ENCODE results near the gene HS6ST2.

Gene HS6ST2

DNA sequence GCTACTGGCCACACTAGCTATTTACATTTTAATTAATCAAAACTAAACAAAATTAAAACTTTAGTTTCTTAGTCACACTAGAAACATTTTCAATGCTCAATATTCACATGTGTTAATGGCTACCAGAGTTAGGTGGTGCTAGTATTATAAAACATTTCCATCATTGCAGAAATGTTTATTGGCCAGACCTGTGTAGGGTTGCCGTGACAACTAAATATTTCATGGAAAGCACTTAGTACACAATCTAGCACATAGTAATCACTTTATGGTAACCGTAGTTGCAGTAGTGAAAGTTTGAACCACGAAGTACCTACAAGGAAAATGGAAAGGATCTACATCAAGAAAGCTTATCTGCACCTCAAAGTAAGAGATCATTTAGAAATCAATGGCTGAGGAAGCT is 95.9 kb downstream of the HS6ST2 start:
- ATAC-seq (ENCODE audit: insufficient read depth, low read depth) = no peak
- no peak overlapping the region for H3K9ac ChIP-seq (ENCODE audit: low read depth, low read length)
- H3K27ac ChIP-seq (ENCODE audit: low read length) = no peak overlapping the region

DNA sequence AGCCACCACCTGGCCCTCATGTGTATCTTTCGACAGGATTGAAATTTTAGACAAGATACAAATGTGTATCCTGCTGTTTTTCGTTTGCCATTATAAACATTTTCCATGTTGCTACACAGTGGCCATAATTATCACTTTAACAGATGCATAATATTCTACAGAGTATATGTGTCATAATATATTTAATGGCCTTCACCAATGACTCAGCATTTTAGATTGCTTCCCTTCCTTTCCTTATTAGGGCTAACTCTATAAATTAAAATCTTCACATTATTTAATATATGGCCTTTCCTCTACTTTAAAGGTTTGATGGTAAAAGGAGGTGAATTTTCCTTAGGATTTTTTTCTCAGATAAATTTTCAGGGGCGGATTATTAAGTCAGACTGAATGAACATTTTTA is 97.4 kb downstream of the HS6ST2 start:
- Histone ChIP-seq H2AFZ (ENCODE audit: low read depth, low read length) (no peak overlapping the region), H3K9me3 (ENCODE audit: insufficient read depth, low read length, severe bottlenecking) (no peaks in the 10 kb centered on the region), H3K4me2 (ENCODE audit: insufficient read depth, low read length) (no peak overlapping the region), H3K4me1 (ENCODE audit: insufficient read depth, low read length) (peaks cover 23% of the 10 kb centered on the region), H3K4me3 (ENCODE audit: low read depth in 1 of 2, low read length in 2 of 2) (no peak overlapping the region), H3K36me3 (ENCODE audit: insufficient read depth, low read length) (no peaks in the 10 kb centered on the region), H3K79me2 (ENCODE audit: insufficient read depth, low read length) (no peaks in the 10 kb centered on the region), H3K27me3 (ENCODE audit: insufficient read depth, low read length, poor library complexity) (no peaks in the 10 kb centered on the region), H4K20me1 (ENCODE audit: insufficient read depth, low read length) (no peaks in the 10 kb centered on the region), H3K9ac (ENCODE audit: low read depth, low read length) (no peak overlapping the region), H3K27ac (ENCODE audit: low read length) (no peak overlapping the region)
- ATAC-seq (ENCODE audit: insufficient read depth, low read depth) = no peak
- no peak for DNase-seq
- TF ChIP-seq, protein P1, sequence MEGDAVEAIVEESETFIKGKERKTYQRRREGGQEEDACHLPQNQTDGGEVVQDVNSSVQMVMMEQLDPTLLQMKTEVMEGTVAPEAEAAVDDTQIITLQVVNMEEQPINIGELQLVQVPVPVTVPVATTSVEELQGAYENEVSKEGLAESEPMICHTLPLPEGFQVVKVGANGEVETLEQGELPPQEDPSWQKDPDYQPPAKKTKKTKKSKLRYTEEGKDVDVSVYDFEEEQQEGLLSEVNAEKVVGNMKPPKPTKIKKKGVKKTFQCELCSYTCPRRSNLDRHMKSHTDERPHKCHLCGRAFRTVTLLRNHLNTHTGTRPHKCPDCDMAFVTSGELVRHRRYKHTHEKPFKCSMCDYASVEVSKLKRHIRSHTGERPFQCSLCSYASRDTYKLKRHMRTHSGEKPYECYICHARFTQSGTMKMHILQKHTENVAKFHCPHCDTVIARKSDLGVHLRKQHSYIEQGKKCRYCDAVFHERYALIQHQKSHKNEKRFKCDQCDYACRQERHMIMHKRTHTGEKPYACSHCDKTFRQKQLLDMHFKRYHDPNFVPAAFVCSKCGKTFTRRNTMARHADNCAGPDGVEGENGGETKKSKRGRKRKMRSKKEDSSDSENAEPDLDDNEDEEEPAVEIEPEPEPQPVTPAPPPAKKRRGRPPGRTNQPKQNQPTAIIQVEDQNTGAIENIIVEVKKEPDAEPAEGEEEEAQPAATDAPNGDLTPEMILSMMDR (IDR thresholded peaks at IDR 0.05; ENCODE audit: borderline replicate concordance, extremely low read depth, low read length, poor library complexity, severe bottlenecking) = no peak
- no peak for TF ChIP-seq EZH2 (IDR thresholded peaks at IDR 0.05; ENCODE audit: borderline replicate concordance, low read depth, low read length, severe bottlenecking)

More for the DNA sequence above, 95.9 kb downstream of the HS6ST2 start:
- no peaks in the 10 kb centered on the region for H3K27me3 ChIP-seq (ENCODE audit: insufficient read depth, low read length, poor library complexity)
- no peak overlapping the region for H3K4me3 ChIP-seq (ENCODE audit: low read depth in 1 of 2, low read length in 2 of 2)
- TF ChIP-seq, protein P1 (IDR thresholded peaks at IDR 0.05; ENCODE audit: borderline replicate concordance, extremely low read depth, low read length, poor library complexity, severe bottlenecking) = no peak
- TF ChIP-seq EZH2 (IDR thresholded peaks at IDR 0.05; ENCODE audit: borderline replicate concordance, low read depth, low read length, severe bottlenecking) = no peak
- H3K4me2 ChIP-seq (ENCODE audit: insufficient read depth, low read length) = no peak overlapping the region
- H3K79me2 ChIP-seq (ENCODE audit: insufficient read depth, low read length) = no peaks in the 10 kb centered on the region
- H3K36me3 ChIP-seq (ENCODE audit: insufficient read depth, low read length) = no peaks in the 10 kb centered on the region
- no peaks in the 10 kb centered on the region for H4K20me1 ChIP-seq (ENCODE audit: insufficient read depth, low read length)
- no peak for DNase-seq
- no peaks in the 10 kb centered on the region for H3K9me3 ChIP-seq (ENCODE audit: insufficient read depth, low read length, severe bottlenecking)
- H3K4me1 ChIP-seq (ENCODE audit: insufficient read depth, low read length) = peaks cover 22% of the 10 kb centered on the region
- no peak overlapping the region for H2AFZ ChIP-seq (ENCODE audit: low read depth, low read length)

DNA sequence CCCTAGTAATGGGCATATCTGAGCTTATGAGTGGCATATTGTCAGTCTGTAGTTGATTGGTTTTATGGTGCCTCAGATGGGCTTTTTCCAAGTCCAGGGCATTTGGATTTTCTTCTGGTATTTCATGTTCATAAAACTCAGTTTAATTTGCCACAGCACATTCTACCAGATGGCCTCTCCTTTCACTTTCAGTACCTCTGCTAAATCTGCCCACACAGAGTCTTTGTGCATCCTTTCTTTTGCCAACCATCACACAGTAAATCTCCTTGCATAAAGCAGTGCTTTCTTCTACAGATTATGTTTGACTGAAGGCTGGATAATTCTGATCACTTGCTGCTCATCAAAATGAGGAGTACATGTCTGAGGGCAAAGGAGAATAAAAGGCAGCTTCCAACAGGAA is 98.2 kb downstream of the HS6ST2 start:
- H3K36me3 ChIP-seq (ENCODE audit: insufficient read depth, low read length) = no peaks in the 10 kb centered on the region
- ATAC-seq (ENCODE audit: insufficient read depth, low read depth) = no peak
- no peak overlapping the region for H2AFZ ChIP-seq (ENCODE audit: low read depth, low read length)
- H4K20me1 ChIP-seq (ENCODE audit: insufficient read depth, low read length) = no peaks in the 10 kb centered on the region
- H3K4me2 ChIP-seq (ENCODE audit: insufficient read depth, low read length) = no peak overlapping the region
- DNase-seq = no peak
- H3K79me2 ChIP-seq (ENCODE audit: insufficient read depth, low read length) = no peaks in the 10 kb centered on the region
- H3K27ac ChIP-seq (ENCODE audit: low read length) = no peak overlapping the region
- TF ChIP-seq, protein P1 (IDR thresholded peaks at IDR 0.05; ENCODE audit: borderline replicate concordance, extremely low read depth, low read length, poor library complexity, severe bottlenecking) = no peak
- TF ChIP-seq EZH2 (IDR thresholded peaks at IDR 0.05; ENCODE audit: borderline replicate concordance, low read depth, low read length, severe bottlenecking) = no peak
- no peak overlapping the region for H3K9ac ChIP-seq (ENCODE audit: low read depth, low read length)
- H3K4me1 ChIP-seq (ENCODE audit: insufficient read depth, low read length) = peaks cover 23% of the 10 kb centered on the region
- no peaks in the 10 kb centered on the region for H3K27me3 ChIP-seq (ENCODE audit: insufficient read depth, low read length, poor library complexity)
- no peak overlapping the region for H3K4me3 ChIP-seq (ENCODE audit: low read depth in 1 of 2, low read length in 2 of 2)
- no peaks in the 10 kb centered on the region for H3K9me3 ChIP-seq (ENCODE audit: insufficient read depth, low read length, severe bottlenecking)

DNA sequence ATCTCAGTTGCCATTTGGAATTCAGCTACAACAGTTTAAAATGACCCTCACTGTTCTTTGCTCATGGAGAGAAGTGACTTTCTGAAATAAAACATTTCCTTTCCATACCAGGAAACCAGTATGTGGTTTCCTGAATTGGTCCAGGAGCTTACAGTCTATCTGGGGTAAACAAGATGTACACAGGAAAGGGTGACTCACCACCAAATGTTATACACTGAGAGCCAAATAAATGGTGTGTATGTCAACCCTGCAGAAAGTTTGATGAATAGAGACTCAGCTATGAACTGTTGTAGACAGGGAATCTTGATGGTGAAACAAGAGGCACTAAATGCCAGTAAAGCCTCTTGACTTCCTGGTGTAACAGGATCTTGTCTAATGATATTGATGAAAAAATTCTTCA is 100.4 kb downstream of the HS6ST2 start:
- H3K79me2 ChIP-seq (ENCODE audit: insufficient read depth, low read length) = no peaks in the 10 kb centered on the region
- H3K27ac ChIP-seq (ENCODE audit: low read length) = peak overlapping the region; percentile 61
- no peak overlapping the region; the same call in 1 of the 2 replicates for H2AFZ ChIP-seq (ENCODE audit: low read depth, low read length)
- H4K20me1 ChIP-seq (ENCODE audit: insufficient read depth, low read length) = no peaks in the 10 kb centered on the region
- peaks cover 23% of the 10 kb centered on the region for H3K4me1 ChIP-seq (ENCODE audit: insufficient read depth, low read length)
- H3K9me3 ChIP-seq (ENCODE audit: insufficient read depth, low read length, severe bottlenecking) = no peaks in the 10 kb centered on the region
- TF ChIP-seq EZH2 (IDR thresholded peaks at IDR 0.05; ENCODE audit: borderline replicate concordance, low read depth, low read length, severe bottlenecking) = no peak
- TF ChIP-seq, protein P1 (IDR thresholded peaks at IDR 0.05; ENCODE audit: borderline replicate concordance, extremely low read depth, low read length, poor library complexity, severe bottlenecking) = no peak
- H3K9ac ChIP-seq (ENCODE audit: low read depth, low read length) = no peak overlapping the region
- no peaks in the 10 kb centered on the region for H3K36me3 ChIP-seq (ENCODE audit: insufficient read depth, low read length)
- DNase-seq = peak; percentile 5
- no peaks in the 10 kb centered on the region for H3K27me3 ChIP-seq (ENCODE audit: insufficient read depth, low read length, poor library complexity)
- ATAC-seq (ENCODE audit: insufficient read depth, low read depth) = peak; percentile 91
- H3K4me2 ChIP-seq (ENCODE audit: insufficient read depth, low read length) = peak overlapping the region; percentile 5; the same call in 1 of the 2 replicates
- H3K4me3 ChIP-seq (ENCODE audit: low read depth in 1 of 2, low read length in 2 of 2) = no peak overlapping the region
